ENCODE data around the gene PDE2A.

- no peak for TF ChIP-seq POLR2A (IDR thresholded peaks at IDR 0.05; ENCODE audit: low read depth, low read length)
- TF ChIP-seq RAD21 (IDR thresholded peaks at IDR 0.05; ENCODE audit: low read length): no peak
- TF ChIP-seq RFX5 (IDR thresholded peaks at IDR 0.05; ENCODE audit: low read depth, low read length): no peak
- TF ChIP-seq CTCF (conservative IDR thresholded peaks at IDR 0.05; ENCODE audit: low read depth, low read length): no peak
- no peak for TF ChIP-seq MAFK (IDR thresholded peaks at IDR 0.05; ENCODE audit: low read depth, low read length)
- TF ChIP-seq ELK1 (IDR thresholded peaks at IDR 0.05; ENCODE audit: borderline replicate concordance, low read depth, low read length): no peak
- TF ChIP-seq SMC3 (IDR thresholded peaks at IDR 0.05; ENCODE audit: low read depth, low read length): no peak
- TF ChIP-seq BHLHE40 (IDR thresholded peaks at IDR 0.05; ENCODE audit: low read depth, low read length): no peak
Observed at GRCh38 chr11:72578051-72578450, 96.2 kb downstream of the PDE2A start.

Measured in IMR-90 (cell line).